Heart right ventricle (tissue), 16 donors: ENCODE data around the gene GAL3ST2. TPM values are rescaled to one million over a fixed set of nuclear protein-coding genes. Genes with fewer than 3 reads are reported as not detected.

Source experiments
- ATAC-seq, 8 donors: fragments of 200-7000 bp; cut with Tn5 transposase; one replicate each; pipeline ENCODE4 v1.9.1; 2020; ENCODE audit warnings: mild to moderate bottlenecking in 8 of 8, moderate library complexity in 8 of 8, moderate number of reproducible peaks in 1 of 8
- DNase-seq, 2 donors: peaks; one replicate each; pipeline ENCODE4 v3.0.0-alpha.2; 2020
- H3K27ac ChIP-seq, 10 donors: fragments of 200-600 bp; sonication (generic) in 2 of 10; one replicate each; pipeline versions ENCODE4 v1.5.0 to v1.8.0; 2020 to 2022; ENCODE audit warnings: mild to moderate bottlenecking in 3 of 10
- H3K27me3 ChIP-seq, 7 donors: fragments of 200-600 bp; one replicate each; pipeline ENCODE4 v1.8.0; 2021 to 2022; ENCODE audit warnings: mild to moderate bottlenecking in 2 of 7
- H3K36me3 ChIP-seq, 9 donors: fragments of 200-600 bp; sonication (generic) in 1 of 9; one replicate each; pipeline versions ENCODE4 v1.5.0 to v1.8.0; 2020 to 2022; ENCODE audit warnings: mild to moderate bottlenecking in 2 of 9
- H3K4me1 ChIP-seq, 9 donors: fragments of 200-600 bp; sonication (generic) in 1 of 9; one replicate each; pipeline versions ENCODE4 v1.5.0 to v1.8.0; 2020 to 2022; ENCODE audit warnings: mild to moderate bottlenecking in 4 of 9
- H3K4me3 ChIP-seq, 10 donors: fragments of 200-600 bp; sonication (generic) in 2 of 10; one replicate each; pipeline versions ENCODE4 v1.5.0 to v1.8.0; 2020 to 2022; ENCODE audit warnings: mild to moderate bottlenecking in 7 of 10, moderate library complexity in 2 of 10
- H3K9me3 ChIP-seq, 11 donors: fragments of 200-600 bp in 10 of 11; sonication (generic) in 2 of 11; one replicate each; pipeline versions ENCODE4 v1.5.0 to v1.8.0; 2013 to 2022; ENCODE audit warnings: mild to moderate bottlenecking in 2 of 11, control low read depth in 1 of 11, moderate library complexity in 1 of 11
- WGBS, 2 donors: extraction: QIAGEN DNeasy Blood & Tissue Kit; methylation state at CpG; one replicate each; pipeline ENCODE4 v1.1.7; 2013; ENCODE audit warnings: inconsistent platforms in 1 of 2; 5-methylcytosine and 5-hydroxymethylcytosine counted together
- intact Hi-C, 10 donors: fragments of 100-400 bp; cut with DNase I; formaldehyde crosslinking; loops; one replicate each; pipeline versions ENCODE4 v1.11.1 to v1.14.2; 2022
- polyA plus RNA-seq, 2 donors: library from polyadenylated mRNA; stranded (reverse); fragments of 200-250 nt; gene quantifications; one replicate each; pipeline ENCODE4 v1.2.3, GENCODE V29; 2013
- total RNA-seq, 10 donors: library from RNA; stranded (reverse); fragmentation: NEBNext Ultra II Directional in 3 of 10; extraction: Animal tissue kit (Norgen Biotek cat#: 25700) in 3 of 10; gene quantifications; one replicate each; pipeline versions ENCODE4 v1.2.1 to v1.2.4, GENCODE V29; 2021 to 2023
- TF ChIP-seq, protein P1 (sequence below), 9 donors: fragments of 200-600 bp; sonication (generic) in 2 of 9; IDR thresholded peaks; one replicate each; pipeline versions ENCODE4 v1.5.0 to v1.8.0; 2021 to 2022; ENCODE audit warnings: antibody characterized with exemption in 9 of 9, mild to moderate bottlenecking in 5 of 9, moderate library complexity in 1 of 9
- donor health status: Arrhythmogenic right ventricular cardiomyopathy.
- donor health status: ischemic (EF 13 %, LVEDD 7.1; RV severe dilation, severe dysfunction).
- donor health status: healthy with polysubstance abuse.
- donor health status: DM: no; HTN: yes; CAD: no.
- donor health status: DM: no; HTN: no; CAD: no.
- donor health status: ischemic (EF 25% LVEDD 6.9; RV normal size, moderate dysfunction).
- donor health status: ischemic (EF 25% LVEDD 5.7; RV mildly dilated, moderate dysfunction).
- donor health status: healthy.
- donor health status: DM: yes; HTN: yes; CAD: no.
- donor health status: Ischemic cardiomyopathy.
- donor health status: ischemic (EF 35%, LVEDD 5.7; RV mildly dilated, moderate dysfunction).
- donor health status: nonischemic (EF 11% LVEDD 7.7; RV severe dilation, severe dysfunction).
- donor health status: DM: yes; HTN: yes; CAD: no.
- donor health status: PGD.
- donor health status: ischemic (EF 29% LVEDD 5.4; RV normal size, mild dysfunction).
- donor health status: nonischemic (EF 23%, LVEDD 6.1; RV moderate dilation, normal function).

Gene GAL3ST2
- total and polyA plus RNA-seq, 12 donors = 0.19 to 0.28 (median 0.23) TPM; not detected in 9

GRCh38 chr2:241811201-241811951 is 34.8 kb downstream of the GAL3ST2 start:
- ATAC-seq = peak; percentile 54 to 92 (median 83)
- H3K4me3 ChIP-seq = peak overlapping the region in 2 of 10 donors; percentile 20 to 22
- peak overlapping the region in 9 of 10 donors; percentile 45 to 89 (median 77) for H3K27ac ChIP-seq
- intact Hi-C loops = no loop called here
- 76 to 80% methylated on average over 27 of the region's 27 CpGs for WGBS, 2 donors
- TF ChIP-seq, protein P1, sequence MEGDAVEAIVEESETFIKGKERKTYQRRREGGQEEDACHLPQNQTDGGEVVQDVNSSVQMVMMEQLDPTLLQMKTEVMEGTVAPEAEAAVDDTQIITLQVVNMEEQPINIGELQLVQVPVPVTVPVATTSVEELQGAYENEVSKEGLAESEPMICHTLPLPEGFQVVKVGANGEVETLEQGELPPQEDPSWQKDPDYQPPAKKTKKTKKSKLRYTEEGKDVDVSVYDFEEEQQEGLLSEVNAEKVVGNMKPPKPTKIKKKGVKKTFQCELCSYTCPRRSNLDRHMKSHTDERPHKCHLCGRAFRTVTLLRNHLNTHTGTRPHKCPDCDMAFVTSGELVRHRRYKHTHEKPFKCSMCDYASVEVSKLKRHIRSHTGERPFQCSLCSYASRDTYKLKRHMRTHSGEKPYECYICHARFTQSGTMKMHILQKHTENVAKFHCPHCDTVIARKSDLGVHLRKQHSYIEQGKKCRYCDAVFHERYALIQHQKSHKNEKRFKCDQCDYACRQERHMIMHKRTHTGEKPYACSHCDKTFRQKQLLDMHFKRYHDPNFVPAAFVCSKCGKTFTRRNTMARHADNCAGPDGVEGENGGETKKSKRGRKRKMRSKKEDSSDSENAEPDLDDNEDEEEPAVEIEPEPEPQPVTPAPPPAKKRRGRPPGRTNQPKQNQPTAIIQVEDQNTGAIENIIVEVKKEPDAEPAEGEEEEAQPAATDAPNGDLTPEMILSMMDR (IDR thresholded peaks at IDR 0.05) = no peak
- no peaks in the 10 kb centered on the region for H3K9me3 ChIP-seq
- peak; percentile 66 to 82 for DNase-seq
- no peaks in the 10 kb centered on the region for H3K36me3 ChIP-seq
- H3K27me3 ChIP-seq = peaks cover 0 to 4% (median 0%) of the 10 kb centered on the region in 7 donors
- peaks cover 3 to 28% (median 18%) of the 10 kb centered on the region in 9 donors for H3K4me1 ChIP-seq

DNA sequence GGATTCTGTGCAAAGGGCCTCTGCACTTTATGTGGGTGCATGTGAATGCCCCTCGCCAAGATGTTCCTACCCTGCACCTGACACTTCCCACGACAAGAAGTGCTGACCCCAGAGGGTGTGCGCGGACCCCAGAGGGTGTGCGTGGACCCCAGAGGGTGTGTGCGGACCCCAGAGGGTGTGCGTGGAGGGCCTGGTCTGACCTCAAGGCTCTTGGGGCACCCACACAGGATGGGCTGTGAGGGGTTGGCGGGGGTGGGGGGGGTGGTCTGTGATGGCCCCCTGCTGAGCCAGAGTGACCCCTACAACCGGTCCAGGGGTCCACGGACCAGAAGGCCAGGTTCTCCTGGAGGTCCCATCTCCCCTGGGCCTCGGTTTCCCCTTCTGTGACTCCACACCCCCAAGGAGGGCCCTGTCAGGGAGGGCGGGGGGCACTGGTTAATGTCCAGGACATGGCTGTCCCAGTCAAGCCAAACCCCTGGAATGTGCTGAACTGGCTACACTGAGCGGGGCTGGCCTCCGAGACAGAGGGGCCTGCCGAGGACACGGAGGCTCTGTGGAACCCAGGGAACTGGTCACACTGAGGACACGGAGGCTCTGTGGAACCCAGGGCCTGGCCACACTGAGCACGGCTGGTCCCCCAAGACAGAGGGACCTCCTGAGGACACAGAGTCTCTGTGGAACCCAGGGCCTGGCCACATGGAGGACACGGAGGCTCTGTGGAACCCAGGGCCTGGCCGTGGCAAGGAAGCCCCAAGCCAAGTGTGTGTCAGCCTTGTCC is 35.5 kb downstream of the GAL3ST2 start:
- ATAC-seq (no peak), DNase-seq (no peak)
- H3K4me3 ChIP-seq = no peak overlapping the region
- peaks cover 0 to 4% (median 0%) of the 10 kb centered on the region in 7 donors for H3K27me3 ChIP-seq
- 79 to 89% methylated on average over 20 of the region's 20 CpGs for WGBS, 2 donors
- H3K36me3 ChIP-seq = no peaks in the 10 kb centered on the region
- TF ChIP-seq, protein P1 (IDR thresholded peaks at IDR 0.05) = no peak
- no peaks in the 10 kb centered on the region for H3K9me3 ChIP-seq
- intact Hi-C loops = no loop called here
- peaks cover 3 to 34% (median 18%) of the 10 kb centered on the region in 9 donors for H3K4me1 ChIP-seq
- H3K27ac ChIP-seq = peak overlapping the region in 1 of 10 donors; percentile 13

DNA sequence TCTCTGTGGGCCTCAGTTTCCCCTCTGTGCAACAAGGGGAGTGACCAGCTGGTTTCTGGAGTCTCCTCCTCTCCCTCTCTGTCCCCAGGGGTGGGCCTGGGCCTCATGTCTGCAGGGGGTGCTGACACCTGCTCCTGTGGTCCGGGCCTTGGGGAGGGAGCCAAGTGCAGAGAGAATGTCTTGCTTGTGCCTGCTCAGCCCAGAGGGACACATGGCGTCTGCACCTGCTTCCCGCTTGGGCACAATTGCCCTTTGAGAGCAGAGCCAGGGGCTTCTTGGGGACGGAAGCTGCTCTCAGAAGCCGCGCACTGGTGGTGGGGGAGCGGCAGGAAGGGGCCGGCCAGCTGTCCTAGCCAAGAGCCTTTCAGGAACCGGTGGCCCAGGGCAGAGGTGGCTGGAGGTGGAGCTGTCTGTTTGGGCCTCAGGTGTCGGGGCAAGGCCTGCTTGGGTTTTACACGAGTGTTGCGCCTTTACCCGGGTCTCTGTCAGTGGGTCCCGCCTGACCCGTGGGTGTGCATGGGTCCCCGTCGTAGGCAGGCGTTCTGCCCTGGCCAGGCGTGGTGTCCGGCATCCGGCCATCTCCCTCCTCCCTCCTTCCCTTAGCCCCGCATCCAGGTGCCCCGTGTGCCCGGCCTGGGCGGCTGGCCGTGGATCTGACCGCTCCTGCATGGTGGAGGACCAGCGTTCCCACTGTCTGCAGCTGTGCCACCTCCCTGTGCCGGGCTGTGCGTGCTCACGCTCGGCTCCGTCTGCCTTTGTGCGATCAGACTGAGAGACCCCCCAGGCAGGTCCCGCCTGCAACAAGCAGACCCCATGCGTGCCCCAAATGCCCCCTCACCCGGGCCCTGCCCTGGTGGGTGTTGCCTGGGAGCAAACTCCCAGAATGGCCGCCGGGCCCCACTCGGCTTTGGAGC is 36.4 kb downstream of the GAL3ST2 start:
- Histone ChIP-seq H3K4me1 (peaks cover 3 to 39% (median 18%) of the 10 kb centered on the region in 9 donors), H3K4me3 (no peak overlapping the region), H3K27me3 (peaks cover 0 to 4% (median 0%) of the 10 kb centered on the region in 7 donors), H3K9me3 (no peaks in the 10 kb centered on the region), H3K36me3 (no peaks in the 10 kb centered on the region), H3K27ac (peak overlapping the region in 2 of 10 donors; percentile 7 to 25)
- TF ChIP-seq, protein P1 (IDR thresholded peaks at IDR 0.05) = no peak
- intact Hi-C loops = no loop called here
- WGBS, 2 donors = 83 to 85% methylated on average over 37 to 40 of the region's 40 CpGs
- DNase-seq (peak in 1 of 2 donors; percentile 14), ATAC-seq (peak in 1 of 8 donors; percentile 41)
